K562 (cell line): ENCODE measurements around the gene HAP1. TPM values are rescaled to one million over a fixed set of nuclear protein-coding genes. Genes with fewer than 3 reads are reported as not detected.

ENCODE experiments used
- ASH1L ChIP-seq: fragments of 450-650 bp; IDR thresholded peaks from 2 replicates; pipeline ENCODE4 v1.6.1; 2018; ENCODE audit warnings: borderline replicate concordance, mild to moderate bottlenecking, low read depth; ENCODE audit not compliant: partially characterized antibody
- CBX8 ChIP-seq: fragments of 200-600 bp; sonication (generic); IDR thresholded peaks from 2 replicates; pipeline ENCODE4 v1.6.1; 2012; ENCODE audit warnings: borderline replicate concordance, mixed run types, low read depth, mild to moderate bottlenecking, moderate library complexity, mixed read lengths, low read length, control low read depth, inconsistent platforms; ENCODE audit not compliant: poor library complexity, severe bottlenecking; ENCODE audit errors: extremely low read depth
- CREB3 ChIP-seq: fragments of 450-650 bp; conservative IDR thresholded peaks from 2 replicates; pipeline ENCODE4 v1.6.1; 2016; ENCODE audit warnings: missing genetic modification characterization, low read depth, mild to moderate bottlenecking, missing compliant biosample characterization, moderate library complexity
- IRF2 ChIP-seq: sonication (generic); formaldehyde crosslinking; IDR thresholded peaks from 2 replicates; pipeline ENCODE4 v1.8.1; 2022; ENCODE audit warnings: mild to moderate bottlenecking, missing genetic modification reagents
- L3MBTL2 ChIP-seq: fragments of 450-650 bp; IDR thresholded peaks from 2 replicates; pipeline ENCODE4 v1.6.1; 2016; ENCODE audit warnings: mild to moderate bottlenecking, moderate library complexity
- MBD1 ChIP-seq: fragments of 250-450 bp; sonication (Bioruptor Pico); IDR thresholded peaks from 2 replicates; pipeline ENCODE4 v1.8.0; 2022; ENCODE audit warnings: inconsistent platforms
- NBN ChIP-seq: fragments of 450-650 bp; IDR thresholded peaks from 2 replicates; pipeline ENCODE4 v1.6.1; 2016; ENCODE audit warnings: low read depth, mild to moderate bottlenecking
- NELFE ChIP-seq: IDR thresholded peaks from 2 replicates; pipeline ENCODE4 v1.6.1; 2011; ENCODE audit warnings: mild to moderate bottlenecking; ENCODE audit not compliant: insufficient read depth, insufficient read length
- PBX2 ChIP-seq, 2 experiments: IDR thresholded peaks in 1 of 2; conservative IDR thresholded peaks in 1 of 2; 2 replicates each; pipeline ENCODE4 v1.6.1; 2016; ENCODE audit warnings: low read depth in 2 of 2, mild to moderate bottlenecking in 1 of 2, missing compliant biosample characterization in 1 of 2, missing genetic modification characterization in 1 of 2, moderate library complexity in 1 of 2
- TFAM ChIP-seq: fragments of 250-450 bp; sonication (Bioruptor Pico); conservative IDR thresholded peaks from 2 replicates; pipeline ENCODE4 v1.5.0; 2021; ENCODE audit warnings: mild to moderate bottlenecking, moderate library complexity
- USF1 ChIP-seq: sonication (generic); formaldehyde crosslinking; IDR thresholded peaks from 2 replicates; pipeline ENCODE4 v1.9.0; 2022; ENCODE audit warnings: mild to moderate bottlenecking, missing genetic modification reagents
- YY1 ChIP-seq, 3 experiments: IDR thresholded peaks; 2 replicates each; pipeline ENCODE4 v1.6.1; 2011; ENCODE audit warnings: low read length in 2 of 3, mild to moderate bottlenecking in 2 of 3, moderate library complexity in 2 of 3, borderline replicate concordance in 1 of 3, control low read depth in 1 of 3, low read depth in 1 of 3; ENCODE audit not compliant: insufficient read depth in 3 of 3, insufficient replicate concordance in 2 of 3, control insufficient read depth in 1 of 3, insufficient read length in 1 of 3; ENCODE audit errors: extremely low read depth in 1 of 3
- ZBTB34 ChIP-seq: fragments of 250-450 bp; sonication (Bioruptor Pico); IDR thresholded peaks from 2 replicates; pipeline ENCODE4 v1.8.0; 2021; ENCODE audit warnings: mild to moderate bottlenecking, moderate library complexity
- ZNF134 ChIP-seq: fragments of 250-450 bp; sonication (Bioruptor Pico); conservative IDR thresholded peaks from 2 replicates; pipeline ENCODE4 v1.4.0; 2020
- polyA plus RNA-seq, 8 experiments: library from polyadenylated mRNA; depleted of rRNA in 4 of 8; stranded (reverse) in 5 of 8; unstranded in 3 of 8; fragments of >200 nt; fragmentation: Nextera tagmentation in 2 of 8; fragmentation: Illumina TruSeq in 1 of 8; extraction: Ambion mirVana in 2 of 8; extraction: Trizol in 1 of 8; gene quantifications; 2 replicates each; pipeline versions ENCODE4 v1.2.1 to v1.2.3, GENCODE V29; 2011 to 2014; ENCODE audit warnings: inconsistent platforms in 1 of 8, missing spikeins in 1 of 8
- total RNA-seq, 7 experiments: library from RNA; depleted of rRNA in 6 of 7; stranded (reverse); fragments of >200 nt in 6 of 7; fragmentation: Illumina TruSeq in 2 of 7; extraction: Trizol in 2 of 7; gene quantifications; 2 replicates each; pipeline versions ENCODE4 v1.2.1 to v1.2.3, GENCODE V29; 2011 to 2021; ENCODE audit warnings: low replicate concordance in 1 of 7
- TF ChIP-seq, protein P1 (sequence below): IDR thresholded peaks from 2 replicates; pipeline ENCODE4 v1.6.1; 2016; ENCODE audit warnings: missing genetic modification characterization, missing compliant biosample characterization

The HAP1 gene
- total and polyA plus RNA-seq, 9 of the 15 experiments (the other 6 are each of a cell fraction or from before 2014, with no cell fraction given), result under 0.01 to 0.09 (median 0.04) TPM; not detected in 6

DNA sequence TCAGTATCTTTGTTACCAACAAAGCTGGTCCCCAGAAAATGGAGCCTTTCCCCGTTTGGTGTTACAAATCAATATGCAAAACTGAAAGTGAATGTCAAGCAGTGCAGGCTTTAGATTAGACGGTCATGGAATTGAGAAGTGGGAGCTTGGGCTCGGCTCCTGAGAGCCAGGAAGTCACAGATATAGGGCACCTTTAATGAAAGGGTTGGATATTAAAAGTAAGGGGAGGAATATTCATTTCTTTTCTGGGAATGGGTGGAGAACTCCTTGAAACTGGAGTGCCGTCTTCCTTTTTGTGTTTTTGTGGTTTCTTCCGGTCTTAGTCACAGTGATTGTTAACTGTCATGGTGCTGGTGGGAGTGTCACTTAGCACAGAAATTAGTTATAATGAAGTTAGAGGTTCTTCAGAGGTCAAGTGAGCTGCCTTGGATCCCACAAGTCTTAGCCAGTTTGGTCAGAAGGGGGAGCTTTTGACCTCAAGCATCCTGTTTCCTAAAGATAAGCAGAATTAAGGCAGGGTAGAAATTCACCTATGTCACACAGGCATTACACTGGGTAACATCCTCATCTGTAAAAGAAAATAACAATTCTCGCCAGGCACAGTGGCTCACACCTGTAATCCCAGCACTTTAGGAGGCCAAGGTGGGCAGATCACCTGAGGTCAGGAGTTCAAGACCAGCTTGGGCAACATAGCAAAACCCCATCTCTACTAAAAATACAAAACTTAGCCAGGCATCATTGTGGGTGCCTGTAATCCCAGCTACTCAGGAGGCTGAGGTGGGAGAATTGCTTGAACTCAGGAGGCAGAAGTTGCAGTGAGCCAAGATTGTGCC, 55.3 kb downstream of the HAP1 start (continued):
- TF ChIP-seq USF1 (CRISPR knock-in tag), result no peak
- TF ChIP-seq IRF2 (CRISPR knock-in tag), result no peak
- no peak for TF ChIP-seq MBD1
- no peak for TF ChIP-seq PBX2 (CRISPR knock-in tag; IDR thresholded peaks at IDR 0.05; ENCODE audit: low read depth)
- peak; percentile 87 for TF ChIP-seq PBX2 (tag; conservative IDR thresholded peaks at IDR 0.05; ENCODE audit: low read depth)
- TF ChIP-seq CREB3, result no peak
- TF ChIP-seq ASH1L, result no peak
- TF ChIP-seq L3MBTL2, result no peak
- no peak for TF ChIP-seq NELFE
- no peak for TF ChIP-seq CBX8
- TF ChIP-seq ZBTB34 (CRISPR knock-in tag), result no peak
- no peak for TF ChIP-seq ZNF134
- no peak for TF ChIP-seq TFAM (CRISPR knock-in tag)
- TF ChIP-seq, protein P1, sequence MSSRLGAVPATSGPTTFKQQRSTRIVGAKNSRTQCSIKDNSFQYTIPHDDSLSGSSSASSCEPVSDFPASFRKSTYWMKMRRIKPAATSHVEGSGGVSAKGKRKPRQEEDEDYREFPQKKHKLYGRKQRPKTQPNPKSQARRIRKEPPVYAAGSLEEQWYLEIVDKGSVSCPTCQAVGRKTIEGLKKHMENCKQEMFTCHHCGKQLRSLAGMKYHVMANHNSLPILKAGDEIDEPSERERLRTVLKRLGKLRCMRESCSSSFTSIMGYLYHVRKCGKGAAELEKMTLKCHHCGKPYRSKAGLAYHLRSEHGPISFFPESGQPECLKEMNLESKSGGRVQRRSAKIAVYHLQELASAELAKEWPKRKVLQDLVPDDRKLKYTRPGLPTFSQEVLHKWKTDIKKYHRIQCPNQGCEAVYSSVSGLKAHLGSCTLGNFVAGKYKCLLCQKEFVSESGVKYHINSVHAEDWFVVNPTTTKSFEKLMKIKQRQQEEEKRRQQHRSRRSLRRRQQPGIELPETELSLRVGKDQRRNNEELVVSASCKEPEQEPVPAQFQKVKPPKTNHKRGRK (tag), result no peak
- no peak for TF ChIP-seq YY1 (IDR thresholded peaks at IDR 0.05; ENCODE audit: borderline replicate concordance in 1 of 3, control insufficient read depth in 1 of 3, extremely low read depth in 1 of 3, insufficient read depth in 3 of 3, insufficient read length in 1 of 3, insufficient replicate concordance in 2 of 3, low read depth in 1 of 3, low read length in 2 of 3)
- TF ChIP-seq NBN, result 0 out of 2 replicates have a peak, but pooled peaks have one; percentile 28
